ENCODE results near the gene DDX31.

DNA sequence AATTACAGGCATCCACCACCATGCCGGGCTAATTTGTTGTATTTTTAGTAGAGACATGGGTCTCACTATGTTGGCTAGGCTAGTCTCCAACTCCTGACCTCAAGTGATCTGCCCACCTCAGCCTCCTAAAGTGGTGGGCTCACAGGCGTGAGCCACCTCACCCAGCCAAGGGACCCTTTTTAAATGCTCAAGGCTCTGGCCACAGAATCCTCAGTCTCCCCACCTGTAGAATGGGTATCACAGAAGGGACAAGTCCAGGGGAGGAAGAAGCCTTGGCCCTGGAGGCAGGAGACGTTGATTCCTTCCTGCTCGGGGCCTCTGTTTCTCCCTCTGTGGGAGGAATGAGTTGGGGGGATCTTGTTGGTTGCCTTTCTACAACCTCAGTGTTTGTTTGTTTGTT lies 46.2 kb upstream of the DDX31 start:
- no peak for TF ChIP-seq USF1 (CRISPR knock-in tag; IDR thresholded peaks at IDR 0.05)
- no peak for TF ChIP-seq USF2 (CRISPR knock-in tag; IDR thresholded peaks at IDR 0.05)
- TF ChIP-seq, protein P1, sequence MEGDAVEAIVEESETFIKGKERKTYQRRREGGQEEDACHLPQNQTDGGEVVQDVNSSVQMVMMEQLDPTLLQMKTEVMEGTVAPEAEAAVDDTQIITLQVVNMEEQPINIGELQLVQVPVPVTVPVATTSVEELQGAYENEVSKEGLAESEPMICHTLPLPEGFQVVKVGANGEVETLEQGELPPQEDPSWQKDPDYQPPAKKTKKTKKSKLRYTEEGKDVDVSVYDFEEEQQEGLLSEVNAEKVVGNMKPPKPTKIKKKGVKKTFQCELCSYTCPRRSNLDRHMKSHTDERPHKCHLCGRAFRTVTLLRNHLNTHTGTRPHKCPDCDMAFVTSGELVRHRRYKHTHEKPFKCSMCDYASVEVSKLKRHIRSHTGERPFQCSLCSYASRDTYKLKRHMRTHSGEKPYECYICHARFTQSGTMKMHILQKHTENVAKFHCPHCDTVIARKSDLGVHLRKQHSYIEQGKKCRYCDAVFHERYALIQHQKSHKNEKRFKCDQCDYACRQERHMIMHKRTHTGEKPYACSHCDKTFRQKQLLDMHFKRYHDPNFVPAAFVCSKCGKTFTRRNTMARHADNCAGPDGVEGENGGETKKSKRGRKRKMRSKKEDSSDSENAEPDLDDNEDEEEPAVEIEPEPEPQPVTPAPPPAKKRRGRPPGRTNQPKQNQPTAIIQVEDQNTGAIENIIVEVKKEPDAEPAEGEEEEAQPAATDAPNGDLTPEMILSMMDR (IDR thresholded peaks at IDR 0.05), result no peak
- no peak for TF ChIP-seq CBFB (CRISPR knock-in tag; IDR thresholded peaks at IDR 0.05; ENCODE audit: low read depth)
- no peak for TF ChIP-seq CREM (CRISPR knock-in tag; IDR thresholded peaks at IDR 0.05)
- TF ChIP-seq, protein P2, sequence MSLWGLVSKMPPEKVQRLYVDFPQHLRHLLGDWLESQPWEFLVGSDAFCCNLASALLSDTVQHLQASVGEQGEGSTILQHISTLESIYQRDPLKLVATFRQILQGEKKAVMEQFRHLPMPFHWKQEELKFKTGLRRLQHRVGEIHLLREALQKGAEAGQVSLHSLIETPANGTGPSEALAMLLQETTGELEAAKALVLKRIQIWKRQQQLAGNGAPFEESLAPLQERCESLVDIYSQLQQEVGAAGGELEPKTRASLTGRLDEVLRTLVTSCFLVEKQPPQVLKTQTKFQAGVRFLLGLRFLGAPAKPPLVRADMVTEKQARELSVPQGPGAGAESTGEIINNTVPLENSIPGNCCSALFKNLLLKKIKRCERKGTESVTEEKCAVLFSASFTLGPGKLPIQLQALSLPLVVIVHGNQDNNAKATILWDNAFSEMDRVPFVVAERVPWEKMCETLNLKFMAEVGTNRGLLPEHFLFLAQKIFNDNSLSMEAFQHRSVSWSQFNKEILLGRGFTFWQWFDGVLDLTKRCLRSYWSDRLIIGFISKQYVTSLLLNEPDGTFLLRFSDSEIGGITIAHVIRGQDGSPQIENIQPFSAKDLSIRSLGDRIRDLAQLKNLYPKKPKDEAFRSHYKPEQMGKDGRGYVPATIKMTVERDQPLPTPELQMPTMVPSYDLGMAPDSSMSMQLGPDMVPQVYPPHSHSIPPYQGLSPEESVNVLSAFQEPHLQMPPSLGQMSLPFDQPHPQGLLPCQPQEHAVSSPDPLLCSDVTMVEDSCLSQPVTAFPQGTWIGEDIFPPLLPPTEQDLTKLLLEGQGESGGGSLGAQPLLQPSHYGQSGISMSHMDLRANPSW (CRISPR knock-in tag; conservative IDR thresholded peaks at IDR 0.05; ENCODE audit: low read depth), result no peak
- TF ChIP-seq ZNF317 (CRISPR knock-in tag; IDR thresholded peaks at IDR 0.05; ENCODE audit: borderline replicate concordance, low read depth), result no peak

Measured in WTC11 (cell line).